ENCODE results near the gene JUND.

The JUND gene

DNA sequence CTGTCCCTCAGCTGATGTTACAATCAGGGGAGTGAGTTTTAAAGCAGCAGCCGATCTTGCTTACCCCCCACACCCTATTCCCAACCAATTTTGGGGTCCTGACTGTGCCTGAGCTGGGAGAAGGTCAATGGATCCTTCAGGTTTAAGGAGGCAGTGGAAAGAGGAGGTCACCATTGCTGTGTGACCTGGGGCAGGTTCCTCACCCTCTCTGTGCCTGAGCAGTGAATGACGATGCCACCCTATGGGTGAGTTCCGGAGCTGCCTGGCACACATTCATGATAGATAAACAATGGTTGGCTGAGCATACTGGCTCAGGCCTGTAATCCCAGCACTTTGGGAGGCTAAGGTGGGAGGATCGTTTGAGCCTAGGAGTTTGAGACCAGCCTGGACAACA lies 20.3 kb upstream of the JUND start:
- Histone ChIP-seq H3K27me3 (ENCODE audit: insufficient read depth, insufficient read length) (no peaks in the 10 kb centered on the region), H3K4me1 (ENCODE audit: insufficient read depth, insufficient read length) (peaks cover 12% of the 10 kb centered on the region), H3K9ac (ENCODE audit: insufficient read length, low read depth) (no peak overlapping the region), H3K36me3 (ENCODE audit: insufficient read depth, insufficient read length, low read length) (peaks cover 11% of the 10 kb centered on the region), H3K4me3 (ENCODE audit: insufficient read length, low read depth) (no peak overlapping the region), H3K9me3 (ENCODE audit: insufficient read depth, low read length) (no peaks in the 10 kb centered on the region)
- TF ChIP-seq SUZ12 (IDR thresholded peaks at IDR 0.05; ENCODE audit: extremely low read depth, insufficient read depth, insufficient read length) = no peak
- TF ChIP-seq ZNF274 (IDR thresholded peaks at IDR 0.05; ENCODE audit: low read depth, low read length) = no peak
- no peak for TF ChIP-seq YY1 (IDR thresholded peaks at IDR 0.05; ENCODE audit: insufficient read depth, insufficient read length)
- no peak for DNase-seq (ENCODE audit: low read depth, low spot score)

GRCh38 chr19:18300930-18301717 lies 19.7 kb upstream of the JUND start:
- Histone ChIP-seq H3K9me3 (ENCODE audit: insufficient read depth, low read length) (no peaks in the 10 kb centered on the region), H3K4me3 (ENCODE audit: insufficient read length, low read depth) (no peak overlapping the region), H3K9ac (ENCODE audit: insufficient read length, low read depth) (peak overlapping the region; percentile 6), H3K36me3 (ENCODE audit: insufficient read depth, insufficient read length, low read length) (peaks cover 5% of the 10 kb centered on the region), H3K27me3 (ENCODE audit: insufficient read depth, insufficient read length) (no peaks in the 10 kb centered on the region), H3K4me1 (ENCODE audit: insufficient read depth, insufficient read length) (peaks cover 9% of the 10 kb centered on the region)
- no peak for TF ChIP-seq ZNF274 (IDR thresholded peaks at IDR 0.05; ENCODE audit: low read depth, low read length)
- TF ChIP-seq YY1 (IDR thresholded peaks at IDR 0.05; ENCODE audit: insufficient read depth, insufficient read length) = no peak
- no peak for TF ChIP-seq SUZ12 (IDR thresholded peaks at IDR 0.05; ENCODE audit: extremely low read depth, insufficient read depth, insufficient read length)
- no peak for DNase-seq (ENCODE audit: low read depth, low spot score)

DNA sequence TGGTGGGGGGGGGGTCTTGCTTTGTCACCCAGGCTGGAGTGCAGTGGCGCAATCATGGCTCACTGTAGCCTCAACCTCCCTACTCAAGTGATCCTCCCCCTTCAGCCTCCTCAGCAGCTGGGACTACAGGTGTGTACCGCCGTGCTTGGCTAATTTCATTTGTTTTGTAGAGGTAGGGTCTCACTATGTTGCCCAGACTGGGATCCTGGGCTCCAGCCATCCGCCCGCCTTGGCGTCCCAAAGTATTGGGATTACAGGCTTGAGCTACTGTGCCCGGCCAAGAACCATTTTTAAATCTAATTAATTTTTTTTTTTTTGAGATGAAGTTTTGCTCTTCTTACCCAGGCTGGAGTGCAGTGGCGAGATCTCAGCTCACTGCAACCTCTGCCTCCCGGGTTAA lies 18.2 kb upstream of the JUND start:
- no peak for DNase-seq (ENCODE audit: low read depth, low spot score)
- no peak for TF ChIP-seq SUZ12 (IDR thresholded peaks at IDR 0.05; ENCODE audit: extremely low read depth, insufficient read depth, insufficient read length)
- TF ChIP-seq YY1 (IDR thresholded peaks at IDR 0.05; ENCODE audit: insufficient read depth, insufficient read length) = no peak
- TF ChIP-seq ZNF274 (IDR thresholded peaks at IDR 0.05; ENCODE audit: low read depth, low read length) = no peak
- H3K4me3 ChIP-seq (ENCODE audit: insufficient read length, low read depth) = no peak overlapping the region
- peaks cover 9% of the 10 kb centered on the region for H3K4me1 ChIP-seq (ENCODE audit: insufficient read depth, insufficient read length)
- H3K27me3 ChIP-seq (ENCODE audit: insufficient read depth, insufficient read length) = no peaks in the 10 kb centered on the region
- no peaks in the 10 kb centered on the region for H3K36me3 ChIP-seq (ENCODE audit: insufficient read depth, insufficient read length, low read length)
- no peak overlapping the region for H3K9ac ChIP-seq (ENCODE audit: insufficient read length, low read depth)
- H3K9me3 ChIP-seq (ENCODE audit: insufficient read depth, low read length) = no peaks in the 10 kb centered on the region

DNA sequence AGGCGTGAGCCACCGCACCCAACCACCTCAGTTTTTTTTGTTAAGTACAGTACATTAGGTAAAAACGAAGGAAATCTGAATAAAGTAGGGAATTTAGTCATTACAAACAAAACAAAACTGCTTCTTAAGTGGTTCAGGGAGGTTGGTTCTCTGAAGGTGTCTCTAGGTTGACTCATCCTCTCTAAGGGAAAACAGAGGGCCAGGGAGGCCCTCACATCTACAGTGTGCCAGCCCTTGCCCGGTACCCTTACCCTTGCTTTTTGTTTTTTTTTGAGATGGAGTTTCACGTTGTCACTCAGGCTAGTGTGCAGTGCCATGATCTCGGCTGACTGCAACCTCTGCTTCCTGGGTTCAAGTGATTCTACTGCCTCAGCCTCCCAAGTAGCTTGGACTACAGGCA lies 17.2 kb upstream of the JUND start:
- Histone ChIP-seq H3K36me3 (ENCODE audit: insufficient read depth, insufficient read length, low read length) (no peaks in the 10 kb centered on the region), H3K4me1 (ENCODE audit: insufficient read depth, insufficient read length) (peaks cover 18% of the 10 kb centered on the region), H3K27me3 (ENCODE audit: insufficient read depth, insufficient read length) (no peaks in the 10 kb centered on the region), H3K9me3 (ENCODE audit: insufficient read depth, low read length) (no peaks in the 10 kb centered on the region), H3K4me3 (ENCODE audit: insufficient read length, low read depth) (no peak overlapping the region), H3K9ac (ENCODE audit: insufficient read length, low read depth) (no peak overlapping the region)
- TF ChIP-seq YY1 (IDR thresholded peaks at IDR 0.05; ENCODE audit: insufficient read depth, insufficient read length) = no peak
- TF ChIP-seq ZNF274 (IDR thresholded peaks at IDR 0.05; ENCODE audit: low read depth, low read length) = no peak
- TF ChIP-seq SUZ12 (IDR thresholded peaks at IDR 0.05; ENCODE audit: extremely low read depth, insufficient read depth, insufficient read length) = no peak
- DNase-seq (ENCODE audit: low read depth, low spot score) = no peak

DNA sequence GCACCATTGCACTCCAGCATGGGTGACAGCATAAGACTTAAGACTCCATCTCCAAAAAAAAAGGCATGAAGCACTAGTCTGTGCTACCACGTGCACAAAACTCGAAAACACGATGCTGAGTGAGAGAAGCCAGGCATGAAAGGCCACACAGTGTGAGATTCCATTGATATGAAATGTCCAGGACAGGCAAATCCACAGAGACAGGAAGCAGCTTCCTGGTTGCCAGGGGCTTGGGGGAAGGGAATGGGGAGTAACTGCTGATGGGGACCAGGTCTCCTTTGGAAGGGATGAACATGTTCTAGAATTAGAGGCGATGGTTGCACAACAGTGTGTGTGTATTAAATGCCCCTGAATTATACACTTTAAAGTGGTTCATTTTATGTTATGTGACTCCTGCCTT lies 15.9 kb upstream of the JUND start:
- no peaks in the 10 kb centered on the region for H3K9me3 ChIP-seq (ENCODE audit: insufficient read depth, low read length)
- TF ChIP-seq ZNF274 (IDR thresholded peaks at IDR 0.05; ENCODE audit: low read depth, low read length) = no peak
- no peak for TF ChIP-seq YY1 (IDR thresholded peaks at IDR 0.05; ENCODE audit: insufficient read depth, insufficient read length)
- no peak for TF ChIP-seq SUZ12 (IDR thresholded peaks at IDR 0.05; ENCODE audit: extremely low read depth, insufficient read depth, insufficient read length)
- H3K9ac ChIP-seq (ENCODE audit: insufficient read length, low read depth) = no peak overlapping the region

DNA sequence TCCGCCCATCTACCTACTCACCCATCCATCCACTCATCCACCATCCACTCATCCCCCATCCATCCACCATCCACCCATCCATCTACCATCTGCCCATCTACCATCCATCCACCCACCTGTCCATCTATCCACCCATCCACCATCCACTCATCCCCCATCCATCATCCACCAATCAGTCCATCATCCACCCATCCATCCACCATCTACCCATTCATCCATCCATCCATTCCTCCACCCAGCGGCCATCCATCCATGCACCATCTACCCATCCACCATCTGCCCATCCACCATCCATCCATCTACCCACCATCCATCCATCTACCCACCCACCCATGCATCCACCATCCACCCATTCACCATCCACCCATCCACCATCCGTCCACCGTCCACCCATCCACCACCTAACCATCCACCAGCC lies 13.6 kb upstream of the JUND start:
- no peak for DNase-seq (ENCODE audit: low read depth, low spot score)
- H3K36me3 ChIP-seq (ENCODE audit: insufficient read depth, insufficient read length, low read length) = no peaks in the 10 kb centered on the region
- TF ChIP-seq SUZ12 (IDR thresholded peaks at IDR 0.05; ENCODE audit: extremely low read depth, insufficient read depth, insufficient read length) (no peak), ZNF274 (IDR thresholded peaks at IDR 0.05; ENCODE audit: low read depth, low read length) (no peak), YY1 (IDR thresholded peaks at IDR 0.05; ENCODE audit: insufficient read depth, insufficient read length) (no peak)
- no peak overlapping the region for H3K4me3 ChIP-seq (ENCODE audit: insufficient read length, low read depth)
- H3K27me3 ChIP-seq (ENCODE audit: insufficient read depth, insufficient read length) = no peaks in the 10 kb centered on the region
- H3K4me1 ChIP-seq (ENCODE audit: insufficient read depth, insufficient read length) = peaks cover 20% of the 10 kb centered on the region
- no peak overlapping the region for H3K9ac ChIP-seq (ENCODE audit: insufficient read length, low read depth)
- H3K9me3 ChIP-seq (ENCODE audit: insufficient read depth, low read length) = no peaks in the 10 kb centered on the region

More for the DNA sequence above, 15.9 kb upstream of the JUND start:
- Histone ChIP-seq H3K4me1 (ENCODE audit: insufficient read depth, insufficient read length) (peaks cover 14% of the 10 kb centered on the region), H3K36me3 (ENCODE audit: insufficient read depth, insufficient read length, low read length) (no peaks in the 10 kb centered on the region), H3K27me3 (ENCODE audit: insufficient read depth, insufficient read length) (no peaks in the 10 kb centered on the region), H3K4me3 (ENCODE audit: insufficient read length, low read depth) (no peak overlapping the region)
- no peak for DNase-seq (ENCODE audit: low read depth, low spot score)

DNA sequence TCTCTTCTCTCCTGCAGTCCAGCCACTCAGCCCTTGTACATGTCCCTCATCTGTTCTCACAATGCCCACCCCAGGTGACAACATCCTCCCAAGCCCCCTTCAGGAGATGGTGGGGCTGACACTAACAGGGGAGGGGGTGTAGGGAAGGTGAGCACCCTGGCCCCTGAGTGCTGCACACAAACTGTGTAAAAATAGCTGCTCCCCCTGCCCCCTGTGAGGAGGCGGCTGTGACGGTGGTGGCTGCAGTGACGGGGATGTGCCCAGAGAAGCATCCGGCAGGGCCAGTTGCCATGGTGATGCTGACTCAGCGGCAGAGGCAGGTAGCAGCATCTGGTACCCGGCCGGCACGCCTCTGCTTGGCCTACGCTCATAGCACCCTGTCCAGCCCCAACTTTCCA lies 13.0 kb upstream of the JUND start:
- H3K4me3 ChIP-seq (ENCODE audit: insufficient read length, low read depth) = no peak overlapping the region

More for the DNA sequence above, 13.0 kb upstream of the JUND start:
- peaks cover 20% of the 10 kb centered on the region for H3K4me1 ChIP-seq (ENCODE audit: insufficient read depth, insufficient read length)
- no peaks in the 10 kb centered on the region for H3K36me3 ChIP-seq (ENCODE audit: insufficient read depth, insufficient read length, low read length)
- H3K27me3 ChIP-seq (ENCODE audit: insufficient read depth, insufficient read length) = no peaks in the 10 kb centered on the region
- no peak for DNase-seq (ENCODE audit: low read depth, low spot score)
- no peaks in the 10 kb centered on the region for H3K9me3 ChIP-seq (ENCODE audit: insufficient read depth, low read length)
- H3K9ac ChIP-seq (ENCODE audit: insufficient read length, low read depth) = peak overlapping the region; percentile 46
- TF ChIP-seq ZNF274 (IDR thresholded peaks at IDR 0.05; ENCODE audit: low read depth, low read length) (no peak), SUZ12 (IDR thresholded peaks at IDR 0.05; ENCODE audit: extremely low read depth, insufficient read depth, insufficient read length) (no peak), YY1 (IDR thresholded peaks at IDR 0.05; ENCODE audit: insufficient read depth, insufficient read length) (no peak)

All from NT2/D1 (cell line).